A549 treated with dexamethasone at 1 μM for 4 hours (cell line): ENCODE measurements around the gene CBLL1. TPM values are rescaled to one million over a fixed set of nuclear protein-coding genes. Genes with fewer than 3 reads are reported as not detected.

Experiments used
- total RNA-seq: library from RNA; stranded (reverse); fragments of 200-300 nt; extraction: Qiagen RNA extraction; gene quantifications from 5 replicates; pipeline ENCODE4 v1.2.3, GENCODE V29; 2022

CBLL1 gene, protein sequence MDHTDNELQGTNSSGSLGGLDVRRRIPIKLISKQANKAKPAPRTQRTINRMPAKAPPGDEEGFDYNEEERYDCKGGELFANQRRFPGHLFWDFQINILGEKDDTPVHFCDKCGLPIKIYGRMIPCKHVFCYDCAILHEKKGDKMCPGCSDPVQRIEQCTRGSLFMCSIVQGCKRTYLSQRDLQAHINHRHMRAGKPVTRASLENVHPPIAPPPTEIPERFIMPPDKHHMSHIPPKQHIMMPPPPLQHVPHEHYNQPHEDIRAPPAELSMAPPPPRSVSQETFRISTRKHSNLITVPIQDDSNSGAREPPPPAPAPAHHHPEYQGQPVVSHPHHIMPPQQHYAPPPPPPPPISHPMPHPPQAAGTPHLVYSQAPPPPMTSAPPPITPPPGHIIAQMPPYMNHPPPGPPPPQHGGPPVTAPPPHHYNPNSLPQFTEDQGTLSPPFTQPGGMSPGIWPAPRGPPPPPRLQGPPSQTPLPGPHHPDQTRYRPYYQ
- total RNA-seq = 32.6 to 51.5 TPM (median 42.4 TPM) in 5 replicates

DNA sequence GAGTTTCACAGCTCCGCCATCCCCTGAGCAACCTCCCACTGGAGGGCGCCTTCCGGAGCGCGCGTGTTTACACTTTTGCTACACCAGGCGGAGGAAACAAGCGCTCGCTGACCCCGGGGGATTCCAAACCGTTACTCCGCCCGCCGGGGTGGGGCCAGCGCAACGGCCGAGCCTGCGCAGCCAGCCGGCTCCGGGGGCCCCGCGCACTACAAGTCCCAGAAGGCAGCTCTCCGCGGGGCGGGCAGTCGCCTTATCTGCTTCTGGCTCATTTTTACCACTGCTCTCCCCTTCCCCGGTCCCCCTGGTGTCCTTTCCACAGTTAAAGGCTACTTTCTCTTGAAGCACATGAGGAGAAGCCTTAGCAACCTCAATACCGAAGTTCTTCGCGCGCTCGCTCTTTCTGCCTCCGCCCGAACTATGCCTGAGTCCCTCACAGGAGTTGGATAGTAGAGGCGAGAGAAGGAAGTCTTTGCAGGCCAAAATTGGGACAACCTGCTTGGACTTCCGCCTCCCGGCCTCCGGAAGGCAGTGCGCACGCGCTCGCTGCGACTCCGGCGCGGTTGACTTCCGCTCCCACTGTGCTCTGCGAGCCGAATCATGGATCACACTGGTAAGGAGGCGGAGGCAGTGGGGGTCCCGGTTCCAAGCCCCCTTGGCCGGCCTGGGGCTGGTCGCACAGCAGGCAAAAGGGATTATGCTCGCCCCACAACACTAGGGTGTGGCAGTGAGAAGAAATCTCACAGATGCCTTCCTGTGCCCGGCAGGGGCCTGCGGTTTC, at the start of gene CBLL1:
Gene CBLL1, plus strand, starts transcription at position 576 of the 778 bp plus-strand sequence. Its CDS starts 22 bp downstream, at position 598.

DNA sequence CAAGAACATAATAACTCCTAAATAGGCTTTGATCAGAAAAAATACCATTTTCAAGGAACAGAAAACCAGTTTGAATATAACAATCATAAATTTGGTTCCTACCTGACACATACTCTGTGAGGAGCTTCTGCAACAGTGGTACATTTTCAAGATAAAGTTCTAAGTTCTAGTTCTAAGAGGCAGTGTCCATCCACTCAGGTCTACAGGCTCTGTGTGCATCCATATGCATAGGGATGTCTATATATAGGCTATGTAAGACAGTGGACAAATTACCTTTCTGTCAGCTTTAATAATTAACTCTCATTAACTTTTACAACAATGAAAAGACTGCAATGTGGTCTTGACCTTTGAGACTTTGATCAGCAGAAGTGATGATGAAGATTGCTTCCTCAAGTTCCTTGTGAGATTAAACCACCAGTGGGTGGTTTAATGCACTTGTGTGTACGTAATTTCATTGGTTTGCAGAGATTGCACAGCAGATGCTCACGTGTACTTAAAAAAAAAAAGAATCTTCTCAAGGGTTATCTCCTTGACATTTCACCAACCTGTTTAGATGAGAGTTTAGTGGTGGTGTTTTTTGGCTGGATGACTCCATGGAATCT, 59.2 kb downstream of the CBLL1 start, which contains the start of gene SLC26A3:
Gene SLC26A3, minus strand, starts transcription at position 215 of the 602 bp plus-strand sequence. CDS start 8,714 bp downstream, outside the sequence.

Other genes starting within 250 kb of the CBLL1 start
- 10.1 to 13.6 TPM (median 12.1 TPM) in 5 replicates for gene COG5, start 180.2 kb upstream of the CBLL1 start, total RNA-seq
- 8.5 to 10.9 TPM (median 9.7 TPM) in 5 replicates for gene DUS4L, start 180.2 kb upstream of the CBLL1 start, total RNA-seq
- gene BCAP29, start 163.9 kb upstream of the CBLL1 start, total RNA-seq = 37.7 to 47.0 TPM (median 44.1 TPM) in 5 replicates
- gene SLC26A4, start 83.3 kb upstream of the CBLL1 start, total RNA-seq = 0.02 to 0.11 TPM (median 0.06 TPM) in 5 replicates
- gene SLC26A3, start 59.1 kb downstream of the CBLL1 start, total RNA-seq = 0.07 TPM in 1 of 5 replicates, not detected in the others
- gene DLD, start 147.0 kb downstream of the CBLL1 start, total RNA-seq = 81.4 to 102 TPM (median 92.0 TPM) in 5 replicates